Rectal smooth muscle tissue (tissue), 1 donor: Measurements from ENCODE around the gene OR2AG1.

ENCODE experiments used
- H3K27ac ChIP-seq: one replicate; pipeline ENCODE4 v1.7.0; 2013; ENCODE audit warnings: low read depth, low read length, inconsistent platforms
- H3K27me3 ChIP-seq: one replicate; pipeline ENCODE4 v1.7.0; 2013; ENCODE audit warnings: low read length; ENCODE audit not compliant: control insufficient read depth, insufficient read depth
- H3K36me3 ChIP-seq: one replicate; pipeline ENCODE4 v1.7.0; 2013; ENCODE audit warnings: low read length; ENCODE audit not compliant: control insufficient read depth, insufficient read depth
- H3K4me1 ChIP-seq: one replicate; pipeline ENCODE4 v1.7.0; 2013; ENCODE audit warnings: low read length; ENCODE audit not compliant: control insufficient read depth, insufficient read depth
- H3K4me3 ChIP-seq: one replicate; pipeline ENCODE4 v1.7.0; 2013; ENCODE audit warnings: low read length
- H3K9ac ChIP-seq: one replicate; pipeline ENCODE4 v1.7.0; 2013; ENCODE audit warnings: low read length

Gene OR2AG1

GRCh38 chr11:6782720-6783119, at the start of gene OR2AG1:
Gene OR2AG1 (plus strand): TSS chr11:6783020. CDS start chr11:6785038, 2,018 bp downstream.
- H3K4me3 ChIP-seq = no peak within 1 kb of the TSS
- no peak within 1 kb of the TSS for H3K9ac ChIP-seq
- no peaks in the 10 kb centered on the region for H3K36me3 ChIP-seq
- no peak within 1 kb of the TSS for H3K27ac ChIP-seq
- H3K27me3 ChIP-seq = no peaks in the 10 kb centered on the region
- H3K4me1 ChIP-seq = no peaks in the 10 kb centered on the region

GRCh38 chr11:6733326-6734275, 49.2 kb upstream of the OR2AG1 start:
- Histone ChIP-seq H3K4me1 (no peaks in the 10 kb centered on the region), H3K27me3 (no peaks in the 10 kb centered on the region), H3K27ac (no peak overlapping the region), H3K4me3 (no peak overlapping the region), H3K36me3 (no peaks in the 10 kb centered on the region), H3K9ac (no peak overlapping the region)

GRCh38 chr11:6734616-6735015, 48.2 kb upstream of the OR2AG1 start:
- H3K36me3 ChIP-seq = no peaks in the 10 kb centered on the region
- no peak overlapping the region for H3K27ac ChIP-seq
- H3K4me1 ChIP-seq = no peaks in the 10 kb centered on the region
- H3K9ac ChIP-seq = no peak overlapping the region
- no peak overlapping the region for H3K4me3 ChIP-seq
- no peaks in the 10 kb centered on the region for H3K27me3 ChIP-seq

- H3K4me3 ChIP-seq = no peak overlapping the region
- no peaks in the 10 kb centered on the region for H3K36me3 ChIP-seq
- H3K4me1 ChIP-seq = no peaks in the 10 kb centered on the region
These were observed 47.5 kb upstream of the OR2AG1 start for GRCh38 chr11:6735306-6735705.

GRCh38 chr11:6736495-6737121, 46.2 kb upstream of the OR2AG1 start:
- no peak overlapping the region for H3K4me3 ChIP-seq
- H3K36me3 ChIP-seq = no peaks in the 10 kb centered on the region
- no peak overlapping the region for H3K27ac ChIP-seq
- no peaks in the 10 kb centered on the region for H3K4me1 ChIP-seq
- H3K27me3 ChIP-seq = no peaks in the 10 kb centered on the region
- no peak overlapping the region for H3K9ac ChIP-seq

More at GRCh38 chr11:6735306-6735705, 47.5 kb upstream of the OR2AG1 start:
- no peaks in the 10 kb centered on the region for H3K27me3 ChIP-seq
- no peak overlapping the region for H3K27ac ChIP-seq
- no peak overlapping the region for H3K9ac ChIP-seq

GRCh38 chr11:6737872-6738466, 44.9 kb upstream of the OR2AG1 start:
- Histone ChIP-seq H3K4me1 (no peaks in the 10 kb centered on the region), H3K36me3 (no peaks in the 10 kb centered on the region), H3K27ac (no peak overlapping the region)

GRCh38 chr11:6738590-6738989, 44.2 kb upstream of the OR2AG1 start:
- Histone ChIP-seq H3K27me3 (no peaks in the 10 kb centered on the region), H3K4me1 (no peaks in the 10 kb centered on the region), H3K27ac (no peak overlapping the region), H3K4me3 (no peak overlapping the region), H3K36me3 (no peaks in the 10 kb centered on the region), H3K9ac (no peak overlapping the region)

More at GRCh38 chr11:6737872-6738466, 44.9 kb upstream of the OR2AG1 start:
- H3K27me3 ChIP-seq = no peaks in the 10 kb centered on the region
- H3K4me3 ChIP-seq = no peak overlapping the region
- no peak overlapping the region for H3K9ac ChIP-seq

GRCh38 chr11:6742260-6742659, 40.6 kb upstream of the OR2AG1 start:
- Histone ChIP-seq H3K4me3 (no peak overlapping the region), H3K27ac (no peak overlapping the region)

GRCh38 chr11:6745018-6745417, 37.8 kb upstream of the OR2AG1 start:
- no peak overlapping the region for H3K27ac ChIP-seq
- H3K4me1 ChIP-seq = no peaks in the 10 kb centered on the region
- peak overlapping the region; percentile 13 for H3K4me3 ChIP-seq
- H3K36me3 ChIP-seq = no peaks in the 10 kb centered on the region
- no peaks in the 10 kb centered on the region for H3K27me3 ChIP-seq
- no peak overlapping the region for H3K9ac ChIP-seq

More at GRCh38 chr11:6742260-6742659, 40.6 kb upstream of the OR2AG1 start:
- Histone ChIP-seq H3K4me1 (no peaks in the 10 kb centered on the region), H3K9ac (no peak overlapping the region), H3K27me3 (no peaks in the 10 kb centered on the region), H3K36me3 (no peaks in the 10 kb centered on the region)

- H3K27me3 ChIP-seq = no peaks in the 10 kb centered on the region
- no peaks in the 10 kb centered on the region for H3K4me1 ChIP-seq
- peak overlapping the region; percentile 34 for H3K4me3 ChIP-seq
- no peak overlapping the region for H3K27ac ChIP-seq
- no peak overlapping the region for H3K9ac ChIP-seq
- no peaks in the 10 kb centered on the region for H3K36me3 ChIP-seq
These were observed 37.3 kb upstream of the OR2AG1 start for GRCh38 chr11:6745465-6746015.

GRCh38 chr11:6746086-6746618, 36.7 kb upstream of the OR2AG1 start:
- Histone ChIP-seq H3K9ac (no peak overlapping the region), H3K4me1 (no peaks in the 10 kb centered on the region), H3K27me3 (no peaks in the 10 kb centered on the region), H3K27ac (no peak overlapping the region), H3K4me3 (peak overlapping the region; percentile 49), H3K36me3 (no peaks in the 10 kb centered on the region)

- H3K4me3 ChIP-seq = no peak overlapping the region
- no peaks in the 10 kb centered on the region for H3K4me1 ChIP-seq
- H3K36me3 ChIP-seq = no peaks in the 10 kb centered on the region
- H3K9ac ChIP-seq = no peak overlapping the region
- no peak overlapping the region for H3K27ac ChIP-seq
- H3K27me3 ChIP-seq = no peaks in the 10 kb centered on the region
These were observed 36.2 kb upstream of the OR2AG1 start for GRCh38 chr11:6746626-6747025.
